Stimulated activated CD4-positive, alpha-beta T cell treated with anti-CD3 and anti-CD28 coated beads, Interleukin-4, amount 100 ng/mL, for 48 hours (primary cell): ENCODE results near the gene SMOC2.

Source experiments
- DNase-seq, 2 donors: peaks; one replicate each; pipeline ENCODE4 v3.0.0-alpha.2; 2020; ENCODE audit warnings: low read depth in 2 of 2

SMOC2 gene

GRCh38 chr6:168708984-168709383 lies 268.0 kb downstream of the SMOC2 start:
- no peak for DNase-seq

- no peak for DNase-seq
These were observed 268.4 kb downstream of the SMOC2 start for GRCh38 chr6:168709390-168709789.

- DNase-seq = no peak
These were observed 269.0 kb downstream of the SMOC2 start for GRCh38 chr6:168709991-168710390.

- DNase-seq = no peak
These were observed 270.2 kb downstream of the SMOC2 start for GRCh38 chr6:168711049-168711640.

GRCh38 chr6:168711666-168712300 lies 270.8 kb downstream of the SMOC2 start:
- no peak for DNase-seq

- no peak for DNase-seq
These were observed 272.0 kb downstream of the SMOC2 start for GRCh38 chr6:168712993-168713392.

GRCh38 chr6:168713839-168714238 lies 272.9 kb downstream of the SMOC2 start:
- no peak for DNase-seq

GRCh38 chr6:168714547-168715260 lies 273.7 kb downstream of the SMOC2 start:
- DNase-seq = no peak

GRCh38 chr6:168715643-168716481 lies 274.9 kb downstream of the SMOC2 start:
- DNase-seq = no peak

- no peak for DNase-seq
These were observed 275.6 kb downstream of the SMOC2 start for GRCh38 chr6:168716581-168716980.

GRCh38 chr6:168717491-168717890 lies 276.5 kb downstream of the SMOC2 start:
- no peak for DNase-seq
